HepG2 (cell line): ENCODE data around the gene METTL26. TPM values are rescaled to one million over a fixed set of nuclear protein-coding genes. Genes with fewer than 3 reads are reported as not detected.

Experiments
- ATAD3A ChIP-seq: sonication (generic); formaldehyde crosslinking; IDR thresholded peaks from 2 replicates; pipeline ENCODE4 v1.4.0; 2020; ENCODE audit warnings: missing genetic modification reagents
- CSRNP2 ChIP-seq: sonication (generic); formaldehyde crosslinking; conservative IDR thresholded peaks from 2 replicates; pipeline ENCODE4 v1.8.0; 2022; ENCODE audit warnings: low read depth, missing genetic modification reagents
- FOSL1 ChIP-seq: sonication (generic); formaldehyde crosslinking; IDR thresholded peaks from 2 replicates; pipeline ENCODE4 v1.9.0; 2021; ENCODE audit warnings: missing genetic modification reagents, borderline replicate concordance
- FOXK1 ChIP-seq: sonication (generic); formaldehyde crosslinking; IDR thresholded peaks from 2 replicates; pipeline ENCODE4 v1.4.0; 2020; ENCODE audit warnings: low read depth, missing genetic modification reagents, borderline replicate concordance
- FOXM1 ChIP-seq: sonication (generic); formaldehyde crosslinking; IDR thresholded peaks from 2 replicates; pipeline ENCODE4 v1.5.0; 2020; ENCODE audit warnings: missing genetic modification reagents
- GLI4 ChIP-seq: sonication (generic); formaldehyde crosslinking; IDR thresholded peaks from 2 replicates; pipeline ENCODE4 v1.5.1; 2020; ENCODE audit warnings: missing genetic modification reagents, mild to moderate bottlenecking, moderate library complexity, borderline replicate concordance
- GPN1 ChIP-seq: sonication (generic); formaldehyde crosslinking; IDR thresholded peaks from 2 replicates; pipeline ENCODE4 v1.5.1; 2020; ENCODE audit warnings: missing genetic modification reagents, borderline replicate concordance
- HOXD1 ChIP-seq: sonication (generic); formaldehyde crosslinking; IDR thresholded peaks from 2 replicates; pipeline ENCODE4 v1.5.0; 2020; ENCODE audit warnings: missing genetic modification reagents
- KLF15 ChIP-seq: sonication (generic); formaldehyde crosslinking; IDR thresholded peaks from 2 replicates; pipeline ENCODE4 v1.8.1; 2023; ENCODE audit warnings: borderline replicate concordance, mild to moderate bottlenecking, inconsistent platforms, missing genetic modification reagents, mixed read lengths
- MTF1 ChIP-seq: sonication (generic); formaldehyde crosslinking; IDR thresholded peaks from 2 replicates; pipeline ENCODE4 v1.5.0; 2020; ENCODE audit warnings: missing genetic modification reagents
- MXI1 ChIP-seq: IDR thresholded peaks from 3 replicates; pipeline ENCODE4 v1.6.1; 2012; ENCODE audit warnings: low read depth, low read length, inconsistent platforms, borderline replicate concordance
- NCOA1 ChIP-seq: sonication (generic); formaldehyde crosslinking; IDR thresholded peaks from 2 replicates; pipeline ENCODE4 v1.9.0; 2021; ENCODE audit warnings: missing genetic modification reagents
- NR2F2 ChIP-seq: IDR thresholded peaks from 2 replicates; pipeline ENCODE4 v1.6.1; 2012; ENCODE audit warnings: low read depth, inconsistent platforms, borderline replicate concordance
- POGZ ChIP-seq: sonication (generic); formaldehyde crosslinking; IDR thresholded peaks from 2 replicates; pipeline ENCODE4 v1.4.0; 2020; ENCODE audit warnings: mild to moderate bottlenecking, missing genetic modification reagents
- SYNCRIP ChIP-seq: fragments of 200-400 bp; formaldehyde crosslinking; IDR thresholded peaks from 2 replicates; pipeline ENCODE4 v1.6.1; 2018; ENCODE audit warnings: mild to moderate bottlenecking, low read depth, low read length; ENCODE audit not compliant: insufficient read depth
- ZKSCAN5 ChIP-seq: sonication (generic); formaldehyde crosslinking; IDR thresholded peaks from 2 replicates; pipeline ENCODE4 v1.5.1; 2020; ENCODE audit warnings: mild to moderate bottlenecking, missing genetic modification reagents
- ZNF232 ChIP-seq: sonication (generic); formaldehyde crosslinking; IDR thresholded peaks from 2 replicates; pipeline ENCODE4 v1.4.0; 2020; ENCODE audit warnings: missing genetic modification reagents, borderline replicate concordance
- ZNF44 ChIP-seq: sonication (generic); formaldehyde crosslinking; IDR thresholded peaks from 2 replicates; pipeline ENCODE4 v1.5.1; 2020; ENCODE audit warnings: mild to moderate bottlenecking, missing genetic modification reagents
- ZNF629 ChIP-seq: sonication (generic); formaldehyde crosslinking; conservative IDR thresholded peaks from 2 replicates; pipeline ENCODE4 v1.5.0; 2020; ENCODE audit warnings: missing genetic modification reagents
- ZNF781 ChIP-seq: sonication (generic); formaldehyde crosslinking; IDR thresholded peaks from 2 replicates; pipeline ENCODE4 v1.5.1; 2020; ENCODE audit warnings: borderline replicate concordance, mild to moderate bottlenecking, missing genetic modification reagents; ENCODE audit errors: not compliant biosample characterization
- ZSCAN12 ChIP-seq: sonication (generic); formaldehyde crosslinking; IDR thresholded peaks from 2 replicates; pipeline ENCODE4 v1.9.0; 2021; ENCODE audit warnings: mild to moderate bottlenecking, missing genetic modification reagents
- polyA plus RNA-seq, 8 experiments: library from polyadenylated mRNA; depleted of rRNA in 3 of 8; stranded (reverse) in 7 of 8; unstranded in 1 of 8; fragments of >200 nt; fragmentation: Illumina TruSeq in 4 of 8; extraction: Trizol in 4 of 8; gene quantifications; 2 replicates each; pipeline versions ENCODE4 v1.2.1 to v1.2.3, GENCODE V29; 2011 to 2016; ENCODE audit warnings: low read depth in 4 of 8, missing spikeins in 1 of 8, mixed read lengths in 1 of 8; ENCODE audit not compliant: insufficient read depth in 1 of 8
- total RNA-seq, 5 experiments: library from RNA; depleted of rRNA; stranded (reverse); fragments of >200 nt; fragmentation: Illumina TruSeq; extraction: Trizol; gene quantifications; 2 replicates each; pipeline ENCODE4 v1.2.3, GENCODE V29; 2016; ENCODE audit warnings: low read depth in 1 of 5
- TF ChIP-seq, protein P1 (sequence below): sonication (generic); formaldehyde crosslinking; IDR thresholded peaks from 2 replicates; pipeline ENCODE4 v1.4.0; 2020; ENCODE audit warnings: mild to moderate bottlenecking, missing genetic modification reagents
- TF ChIP-seq, protein P2 (sequence below): sonication (generic); formaldehyde crosslinking; IDR thresholded peaks from 2 replicates; pipeline ENCODE4 v1.8.0; 2022; ENCODE audit warnings: missing genetic modification reagents, mild to moderate bottlenecking, inconsistent platforms, borderline replicate concordance
- TF ChIP-seq, protein P3 (sequence below): sonication (generic); formaldehyde crosslinking; IDR thresholded peaks from 2 replicates; pipeline ENCODE4 v1.8.0; 2022; ENCODE audit warnings: mild to moderate bottlenecking, missing genetic modification reagents, borderline replicate concordance

The METTL26 gene
- total and polyA plus RNA-seq, 2 of the 13 experiments (the other 11 are each of a cell fraction or from before 2014, with no cell fraction given) = 65.5 to 70.1 TPM

DNA sequence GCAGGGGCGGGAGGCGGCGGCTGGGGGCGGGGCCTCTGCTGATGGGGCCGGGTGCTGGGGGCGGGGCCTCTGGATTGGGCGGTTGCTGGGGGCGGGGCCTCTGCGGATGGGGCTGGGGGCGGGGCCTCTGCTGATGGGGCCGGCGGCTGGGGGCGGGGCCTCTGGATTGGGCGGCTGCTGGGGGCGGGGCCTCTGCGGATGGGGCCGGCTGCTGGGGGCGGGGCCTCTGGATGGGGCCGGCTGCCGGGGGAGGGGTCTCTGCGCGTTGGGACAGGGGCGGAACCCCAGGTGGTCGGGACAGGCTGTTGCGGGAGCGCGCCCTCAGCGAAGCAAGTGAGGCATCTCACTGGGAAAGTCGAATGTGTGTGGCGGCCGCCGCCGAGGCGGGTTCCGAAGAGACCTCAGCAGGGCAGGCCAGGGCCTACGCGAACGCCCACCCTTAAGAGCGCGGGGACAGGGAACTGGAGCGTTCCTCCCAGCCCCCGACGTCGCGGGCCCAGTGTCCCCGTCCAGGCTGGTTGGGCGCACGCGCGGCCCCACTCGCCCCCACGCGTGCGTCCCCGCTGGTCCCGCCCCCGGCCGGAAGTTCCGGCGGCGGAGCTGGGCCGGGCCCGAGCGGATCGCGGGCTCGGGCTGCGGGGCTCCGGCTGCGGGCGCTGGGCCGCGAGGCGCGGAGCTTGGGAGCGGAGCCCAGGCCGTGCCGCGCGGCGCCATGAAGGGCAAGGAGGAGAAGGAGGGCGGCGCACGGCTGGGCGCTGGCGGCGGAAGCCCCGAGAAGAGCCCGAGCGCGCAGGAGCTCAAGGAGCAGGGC is 43.9 kb upstream of the METTL26 start, which contains the start of gene STUB1 (continued):
- TF ChIP-seq, protein P1, sequence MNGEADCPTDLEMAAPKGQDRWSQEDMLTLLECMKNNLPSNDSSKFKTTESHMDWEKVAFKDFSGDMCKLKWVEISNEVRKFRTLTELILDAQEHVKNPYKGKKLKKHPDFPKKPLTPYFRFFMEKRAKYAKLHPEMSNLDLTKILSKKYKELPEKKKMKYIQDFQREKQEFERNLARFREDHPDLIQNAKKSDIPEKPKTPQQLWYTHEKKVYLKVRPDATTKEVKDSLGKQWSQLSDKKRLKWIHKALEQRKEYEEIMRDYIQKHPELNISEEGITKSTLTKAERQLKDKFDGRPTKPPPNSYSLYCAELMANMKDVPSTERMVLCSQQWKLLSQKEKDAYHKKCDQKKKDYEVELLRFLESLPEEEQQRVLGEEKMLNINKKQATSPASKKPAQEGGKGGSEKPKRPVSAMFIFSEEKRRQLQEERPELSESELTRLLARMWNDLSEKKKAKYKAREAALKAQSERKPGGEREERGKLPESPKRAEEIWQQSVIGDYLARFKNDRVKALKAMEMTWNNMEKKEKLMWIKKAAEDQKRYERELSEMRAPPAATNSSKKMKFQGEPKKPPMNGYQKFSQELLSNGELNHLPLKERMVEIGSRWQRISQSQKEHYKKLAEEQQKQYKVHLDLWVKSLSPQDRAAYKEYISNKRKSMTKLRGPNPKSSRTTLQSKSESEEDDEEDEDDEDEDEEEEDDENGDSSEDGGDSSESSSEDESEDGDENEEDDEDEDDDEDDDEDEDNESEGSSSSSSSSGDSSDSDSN (CRISPR knock-in tag) = 0 out of 2 replicates have a peak, but pooled peaks have one; percentile 4
- TF ChIP-seq SYNCRIP (no peak), ZNF44 (CRISPR knock-in tag) (no peak), FOXK1 (no peak), FOXM1 (CRISPR knock-in tag) (no peak), NCOA1 (no peak), FOSL1 (CRISPR knock-in tag) (0 out of 2 replicates have a peak, but pooled peaks have one; percentile 17), MXI1 (peak; percentile 63; the same call in 1 of the 3 replicates), ATAD3A (CRISPR knock-in tag) (no peak), GPN1 (CRISPR knock-in tag) (no peak), CSRNP2 (CRISPR knock-in tag) (no peak), ZKSCAN5 (CRISPR knock-in tag) (no peak), KLF15 (CRISPR knock-in tag) (no peak), MTF1 (CRISPR knock-in tag) (no peak), POGZ (CRISPR knock-in tag) (no peak), HOXD1 (no peak), ZNF232 (CRISPR knock-in tag) (0 out of 2 replicates have a peak, but pooled peaks have one; percentile 43), GLI4 (CRISPR knock-in tag) (no peak), ZNF781 (CRISPR knock-in tag) (no peak), NR2F2 (no peak), ZSCAN12 (no peak), ZNF629 (CRISPR knock-in tag) (no peak)
- TF ChIP-seq, protein P2, sequence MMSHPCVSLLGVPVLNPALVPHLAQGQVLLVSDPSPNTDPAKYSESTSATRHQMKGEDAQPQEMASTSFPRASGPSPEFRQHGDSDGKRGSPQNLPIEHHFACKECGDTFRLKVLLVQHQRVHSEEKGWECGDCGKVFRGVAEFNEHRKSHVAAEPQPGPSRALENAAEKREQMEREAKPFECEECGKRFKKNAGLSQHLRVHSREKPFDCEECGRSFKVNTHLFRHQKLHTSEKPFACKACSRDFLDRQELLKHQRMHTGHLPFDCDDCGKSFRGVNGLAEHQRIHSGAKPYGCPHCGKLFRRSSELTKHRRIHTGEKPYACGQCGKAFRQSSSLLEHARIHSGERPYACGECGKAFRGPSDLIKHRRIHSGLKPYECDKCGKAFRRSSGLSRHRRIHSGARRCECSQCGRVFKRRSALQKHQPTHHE (CRISPR knock-in tag) = no peak
- TF ChIP-seq, protein P3, sequence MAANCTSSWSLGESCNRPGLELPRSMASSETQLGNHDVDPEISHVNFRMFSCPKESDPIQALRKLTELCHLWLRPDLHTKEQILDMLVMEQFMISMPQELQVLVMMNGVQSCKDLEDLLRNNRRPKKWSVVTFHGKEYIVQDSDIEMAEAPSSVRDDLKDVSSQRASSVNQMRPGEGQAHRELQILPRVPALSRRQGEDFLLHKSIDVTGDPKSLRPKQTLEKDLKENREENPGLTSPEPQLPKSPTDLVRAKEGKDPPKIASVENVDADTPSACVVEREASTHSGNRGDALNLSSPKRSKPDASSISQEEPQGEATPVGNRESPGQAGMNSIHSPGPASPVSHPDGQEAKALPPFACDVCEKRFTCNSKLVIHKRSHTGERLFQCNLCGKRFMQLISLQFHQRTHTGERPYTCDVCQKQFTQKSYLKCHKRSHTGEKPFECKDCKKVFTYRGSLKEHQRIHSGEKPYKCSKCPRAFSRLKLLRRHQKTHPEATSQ (CRISPR knock-in tag) = no peak
